GM12878 (cell line): Measurements from ENCODE around the gene P3H2. TPM values are rescaled to one million over a fixed set of nuclear protein-coding genes. Genes with fewer than 3 reads are reported as not detected.

ENCODE experiments used
- ATAC-seq: fragments of 200-7000 bp; cut with Tn5 transposase; 3 replicates; pipeline ENCODE4 v1.9.1; 2020; ENCODE audit warnings: mild to moderate bottlenecking, moderate library complexity
- BruUV-seq: library from RNA; stranded (reverse); fragments of 400-500 nt; replicated peaks from 2 replicates; lab custom pipeline; 2021; lab: Mats Ljungman, UMichigan
- CTCF ChIA-PET: fragments of 300-600 bp; sonication (Branson Sonifier 250); formaldehyde crosslinking; extraction: SDS; loops from one replicate; lab custom pipeline; 2021; ENCODE audit warnings: inconsistent platforms; lab: Yijun Ruan, JAX
- POLR2A ChIA-PET: fragments of 350-600 bp; formaldehyde crosslinking; extraction: SDS; loops from one replicate; lab custom pipeline; 2021; ENCODE audit warnings: inconsistent platforms; lab: Charles Lee
- RAD21 ChIA-PET: fragments of 300-600 bp; sonication (Branson Sonifier 250); formaldehyde crosslinking; loops from one replicate; lab custom pipeline; 2023; ENCODE audit warnings: antibody characterized with exemption; ENCODE audit not compliant: unreplicated experiment; lab: Charles Lee
- SMC1A ChIA-PET: fragments of 300-600 bp; sonication (Branson Sonifier 250); formaldehyde crosslinking; loops from one replicate; lab custom pipeline; 2023; ENCODE audit not compliant: unreplicated experiment, uncharacterized antibody; lab: Charles Lee
- DNase-seq: peaks from one replicate; pipeline ENCODE4 v3.0.0-alpha.2; 2011; ENCODE audit warnings: low read depth, low spot score
- FAIRE-seq: peaks from 3 replicates; lab custom pipeline; 2011; peaks lifted over from hg19 to GRCh38; lab: Jason Lieb, UNC
- H2AFZ ChIP-seq: 2 replicates; pipeline ENCODE4 v1.6.0; 2011; ENCODE audit warnings: low read depth, low read length, control low read depth; ENCODE audit not compliant: control insufficient read depth
- H3K27ac ChIP-seq: 2 replicates; pipeline ENCODE4 v1.5.1; 2011; ENCODE audit warnings: control low read depth; ENCODE audit not compliant: control insufficient read depth, insufficient read depth
- H3K27me3 ChIP-seq, 2 experiments: replicated peaks in 1 of 2; 2 replicates each; pipeline versions ENCODE4 v1.6.0 to v1.6.1; 2011; ENCODE audit warnings: low read length in 1 of 2; ENCODE audit not compliant: control insufficient read depth in 2 of 2, insufficient read depth in 2 of 2
- H3K36me3 ChIP-seq, 2 experiments: 2 replicates each; pipeline ENCODE4 v1.5.1; 2011; ENCODE audit warnings: low read length in 1 of 2; ENCODE audit not compliant: control insufficient read depth in 2 of 2, insufficient read depth in 2 of 2
- H3K4me1 ChIP-seq: 2 replicates; pipeline ENCODE4 v1.6.1; 2011; ENCODE audit warnings: mild to moderate bottlenecking, low read length, moderate library complexity, mixed read lengths; ENCODE audit not compliant: control insufficient read depth, insufficient read depth
- H3K4me2 ChIP-seq: 2 replicates; pipeline ENCODE4 v1.6.0; 2011; ENCODE audit warnings: control low read depth; ENCODE audit not compliant: control insufficient read depth, insufficient read depth
- H3K4me3 ChIP-seq: fragments of 200-600 bp; sonication (generic); 2 replicates; pipeline ENCODE4 v1.5.1; 2016
- H3K79me2 ChIP-seq: 2 replicates; pipeline ENCODE4 v1.6.0; 2011; ENCODE audit warnings: low read length; ENCODE audit not compliant: control insufficient read depth, insufficient read depth
- H3K9ac ChIP-seq: 2 replicates; pipeline ENCODE4 v1.8.0; 2011; ENCODE audit warnings: low read length, control low read depth, mixed read lengths; ENCODE audit not compliant: control insufficient read depth, insufficient read depth
- H3K9me3 ChIP-seq: replicated peaks from 3 replicates; pipeline ENCODE4 v1.5.1; 2011; ENCODE audit warnings: mild to moderate bottlenecking, low read length; ENCODE audit not compliant: control insufficient read depth, insufficient read depth
- H4K20me1 ChIP-seq: 2 replicates; pipeline ENCODE4 v1.6.0; 2011; ENCODE audit not compliant: control insufficient read depth, insufficient read depth
- ATF7 ChIP-seq: fragments of 450-650 bp; IDR thresholded peaks from 2 replicates; pipeline ENCODE4 v1.6.1; 2016; ENCODE audit warnings: low read depth, mild to moderate bottlenecking
- BHLHE40 ChIP-seq, 2 experiments: fragments of 450-650 bp in 1 of 2; IDR thresholded peaks; 2 replicates each; pipeline ENCODE4 v1.6.1; 2011 to 2017; ENCODE audit warnings: low read depth in 2 of 2, borderline replicate concordance in 1 of 2, improper control_type of control experiment in 1 of 2, low read length in 1 of 2, mild to moderate bottlenecking in 1 of 2
- CBX5 ChIP-seq: sonication (generic); IDR thresholded peaks from 2 replicates; pipeline ENCODE4 v1.6.1; 2016; ENCODE audit warnings: low read depth, moderate library complexity, mild to moderate bottlenecking, inconsistent platforms
- CHD1 ChIP-seq: IDR thresholded peaks from 2 replicates; pipeline ENCODE4 v1.6.1; 2012; ENCODE audit warnings: low read depth, low read length, improper control_type of control experiment
- EED ChIP-seq: sonication (generic); IDR thresholded peaks from 2 replicates; pipeline ENCODE4 v1.6.1; 2016; ENCODE audit warnings: antibody characterized with exemption, low read depth
- FOXK2 ChIP-seq: fragments of 450-650 bp; IDR thresholded peaks from 2 replicates; pipeline ENCODE4 v1.6.1; 2017; ENCODE audit warnings: mild to moderate bottlenecking, moderate library complexity
- HCFC1 ChIP-seq: fragments of 150-350 bp; IDR thresholded peaks from 2 replicates; pipeline ENCODE4 v1.6.1; 2014; ENCODE audit warnings: low read length
- IKZF2 ChIP-seq, 2 experiments: fragments of 450-650 bp; IDR thresholded peaks; 2 replicates each; pipeline ENCODE4 v1.6.1; 2017; ENCODE audit warnings: mild to moderate bottlenecking in 2 of 2, moderate library complexity in 2 of 2
- IRF5 ChIP-seq: fragments of 450-650 bp; IDR thresholded peaks from 2 replicates; pipeline ENCODE4 v1.6.1; 2017; ENCODE audit warnings: borderline replicate concordance
- KDM1A ChIP-seq: fragments of 200-600 bp; sonication (generic); IDR thresholded peaks from 2 replicates; pipeline ENCODE4 v1.6.1; 2016; ENCODE audit warnings: borderline replicate concordance
- NFYB ChIP-seq: IDR thresholded peaks from 2 replicates; pipeline ENCODE4 v1.6.1; 2011; ENCODE audit warnings: low read depth, mild to moderate bottlenecking, low read length, improper control_type of control experiment, moderate library complexity; ENCODE audit not compliant: insufficient read depth
- NR2F1 ChIP-seq: fragments of 450-650 bp; conservative IDR thresholded peaks from 2 replicates; pipeline ENCODE4 v1.6.1; 2017; ENCODE audit warnings: mild to moderate bottlenecking
- RCOR1 ChIP-seq: conservative IDR thresholded peaks from 2 replicates; pipeline ENCODE4 v1.6.1; 2012; ENCODE audit warnings: low read depth, low read length, improper control_type of control experiment
- YBX1 ChIP-seq: fragments of 450-650 bp; IDR thresholded peaks from 2 replicates; pipeline ENCODE4 v1.6.1; 2016; ENCODE audit warnings: antibody characterized with exemption
- WGBS: methylation state at CpG from one replicate; pipeline ENCODE4 v1.1.6; 2016; ENCODE audit warnings: low lambda C conversion rate; ENCODE audit not compliant: insufficient replicate concordance, insufficient coverage; ENCODE audit errors: missing lambda C conversion rate; 5-methylcytosine and 5-hydroxymethylcytosine counted together
- in situ Hi-C: fragments of 300-500 bp; cut with MboI; formaldehyde crosslinking; loops from 9 replicates; pipeline ENCODE4 v1.14.3; 2018; ENCODE audit warnings: mixed read lengths
- intact Hi-C: fragments of 100-400 bp; cut with micrococcal nuclease; formaldehyde crosslinking; loops from one replicate; pipeline ENCODE4 v1.14.2; 2022; ENCODE audit not compliant: unreplicated experiment
- polyA plus RNA-seq, 11 experiments: library from polyadenylated mRNA; depleted of rRNA in 4 of 11; unstranded in 6 of 11; stranded (reverse) in 5 of 11; fragments of >200 nt; fragmentation: Nextera tagmentation in 4 of 11; fragmentation: Illumina TruSeq in 1 of 11; extraction: Ambion mirVana in 4 of 11; extraction: Trizol in 1 of 11; gene quantifications; 1 replicate in 1 of 11; 2 replicates in 10 of 11; pipeline versions ENCODE4 v1.2.1 to v1.2.3, GENCODE V29; 2011 to 2016; ENCODE audit warnings: inconsistent platforms in 2 of 11, missing spikeins in 2 of 11, low read depth in 1 of 11
- total RNA-seq, 4 experiments: library from RNA; depleted of rRNA in 3 of 4; stranded (reverse); fragments of >200 nt in 3 of 4; fragmentation: Illumina TruSeq in 1 of 4; extraction: Trizol in 1 of 4; gene quantifications; 2 replicates each; pipeline versions ENCODE4 v1.2.1 to v1.2.3, GENCODE V29; 2013 to 2021
- TF ChIP-seq, protein P1 (sequence below): IDR thresholded peaks from 2 replicates; pipeline ENCODE4 v1.6.1; 2012; ENCODE audit warnings: improper control_type of control experiment, low read depth, low read length; ENCODE audit not compliant: insufficient replicate concordance
- TF ChIP-seq, protein P2 (sequence below): IDR thresholded peaks from 2 replicates; pipeline ENCODE4 v1.6.1; 2012; ENCODE audit warnings: low read depth, low read length, improper control_type of control experiment
- TF ChIP-seq, protein P3 (sequence below): IDR thresholded peaks from 2 replicates; pipeline ENCODE4 v1.6.1; 2011; ENCODE audit warnings: borderline replicate concordance, low read depth, mild to moderate bottlenecking, moderate library complexity, mixed read lengths, low read length; ENCODE audit not compliant: insufficient read depth; ENCODE audit errors: extremely low read length

Gene P3H2
- total and polyA plus RNA-seq, 10 of the 15 experiments (the other 5 are each of a cell fraction or from before 2014, with no cell fraction given), result 27.0 to 97.6 (median 83.2) TPM

- Histone ChIP-seq H3K27ac (no peak overlapping the region), H3K27me3 (no peaks in the 10 kb centered on the region), H2AFZ (no peak overlapping the region), H3K9me3 (no peaks in the 10 kb centered on the region), H3K9ac (no peak overlapping the region), H3K79me2 (no peaks in the 10 kb centered on the region), H3K4me3 (no peak overlapping the region), H3K4me1 (no peaks in the 10 kb centered on the region), H3K4me2 (no peak overlapping the region), H4K20me1 (no peaks in the 10 kb centered on the region), H3K36me3 (no peaks in the 10 kb centered on the region)
- intact Hi-C loops, result loop anchor here (10.0 kb wide), 1 partner anchor 376 kb away; no protein-coding TSS in a partner anchor
- FAIRE-seq (no peak), DNase-seq (no peak), ATAC-seq (no peak)
- ChIA-PET POLR2A (no interaction called here), CTCF (interaction anchor here (0.6 to 4.9 kb wide), 10 partner anchors 9 to 672 kb away, joined by 3 to 32 read pairs (median 4); no protein-coding TSS in a partner anchor), RAD21 (interaction anchor here (0.8 to 1.2 kb wide), 3 partner anchors 429 to 670 kb away, joined by 3 to 6 read pairs (median 3); no protein-coding TSS in a partner anchor), SMC1A (interaction anchor here (0.9 to 2.7 kb wide), 6 partner anchors 9 to 668 kb away, joined by 3 to 10 read pairs (median 4); no protein-coding TSS in a partner anchor)
- in situ Hi-C loops, result no loop called here
- WGBS, result 68% methylated on average over 5 of the region's 5 CpGs
- BruUV-seq, result no TSS peak
- no peak for TF ChIP-seq BHLHE40 (IDR thresholded peaks at IDR 0.05; ENCODE audit: borderline replicate concordance in 1 of 2, low read depth in 2 of 2, low read length in 1 of 2)
- TF ChIP-seq CHD1, result no peak
- no peak for TF ChIP-seq NFYB
- no peak for TF ChIP-seq IRF5
- no peak for TF ChIP-seq EED
- TF ChIP-seq CBX5, result no peak
- TF ChIP-seq, protein P1, sequence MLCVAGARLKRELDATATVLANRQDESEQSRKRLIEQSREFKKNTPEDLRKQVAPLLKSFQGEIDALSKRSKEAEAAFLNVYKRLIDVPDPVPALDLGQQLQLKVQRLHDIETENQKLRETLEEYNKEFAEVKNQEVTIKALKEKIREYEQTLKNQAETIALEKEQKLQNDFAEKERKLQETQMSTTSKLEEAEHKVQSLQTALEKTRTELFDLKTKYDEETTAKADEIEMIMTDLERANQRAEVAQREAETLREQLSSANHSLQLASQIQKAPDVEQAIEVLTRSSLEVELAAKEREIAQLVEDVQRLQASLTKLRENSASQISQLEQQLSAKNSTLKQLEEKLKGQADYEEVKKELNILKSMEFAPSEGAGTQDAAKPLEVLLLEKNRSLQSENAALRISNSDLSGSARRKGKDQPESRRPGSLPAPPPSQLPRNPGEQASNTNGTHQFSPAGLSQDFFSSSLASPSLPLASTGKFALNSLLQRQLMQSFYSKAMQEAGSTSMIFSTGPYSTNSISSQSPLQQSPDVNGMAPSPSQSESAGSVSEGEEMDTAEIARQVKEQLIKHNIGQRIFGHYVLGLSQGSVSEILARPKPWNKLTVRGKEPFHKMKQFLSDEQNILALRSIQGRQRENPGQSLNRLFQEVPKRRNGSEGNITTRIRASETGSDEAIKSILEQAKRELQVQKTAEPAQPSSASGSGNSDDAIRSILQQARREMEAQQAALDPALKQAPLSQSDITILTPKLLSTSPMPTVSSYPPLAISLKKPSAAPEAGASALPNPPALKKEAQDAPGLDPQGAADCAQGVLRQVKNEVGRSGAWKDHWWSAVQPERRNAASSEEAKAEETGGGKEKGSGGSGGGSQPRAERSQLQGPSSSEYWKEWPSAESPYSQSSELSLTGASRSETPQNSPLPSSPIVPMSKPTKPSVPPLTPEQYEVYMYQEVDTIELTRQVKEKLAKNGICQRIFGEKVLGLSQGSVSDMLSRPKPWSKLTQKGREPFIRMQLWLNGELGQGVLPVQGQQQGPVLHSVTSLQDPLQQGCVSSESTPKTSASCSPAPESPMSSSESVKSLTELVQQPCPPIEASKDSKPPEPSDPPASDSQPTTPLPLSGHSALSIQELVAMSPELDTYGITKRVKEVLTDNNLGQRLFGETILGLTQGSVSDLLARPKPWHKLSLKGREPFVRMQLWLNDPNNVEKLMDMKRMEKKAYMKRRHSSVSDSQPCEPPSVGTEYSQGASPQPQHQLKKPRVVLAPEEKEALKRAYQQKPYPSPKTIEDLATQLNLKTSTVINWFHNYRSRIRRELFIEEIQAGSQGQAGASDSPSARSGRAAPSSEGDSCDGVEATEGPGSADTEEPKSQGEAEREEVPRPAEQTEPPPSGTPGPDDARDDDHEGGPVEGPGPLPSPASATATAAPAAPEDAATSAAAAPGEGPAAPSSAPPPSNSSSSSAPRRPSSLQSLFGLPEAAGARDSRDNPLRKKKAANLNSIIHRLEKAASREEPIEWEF, result no peak
- TF ChIP-seq, protein P2, sequence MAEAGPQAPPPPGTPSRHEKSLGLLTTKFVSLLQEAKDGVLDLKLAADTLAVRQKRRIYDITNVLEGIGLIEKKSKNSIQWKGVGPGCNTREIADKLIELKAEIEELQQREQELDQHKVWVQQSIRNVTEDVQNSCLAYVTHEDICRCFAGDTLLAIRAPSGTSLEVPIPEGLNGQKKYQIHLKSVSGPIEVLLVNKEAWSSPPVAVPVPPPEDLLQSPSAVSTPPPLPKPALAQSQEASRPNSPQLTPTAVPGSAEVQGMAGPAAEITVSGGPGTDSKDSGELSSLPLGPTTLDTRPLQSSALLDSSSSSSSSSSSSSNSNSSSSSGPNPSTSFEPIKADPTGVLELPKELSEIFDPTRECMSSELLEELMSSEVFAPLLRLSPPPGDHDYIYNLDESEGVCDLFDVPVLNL, result no peak
- TF ChIP-seq HCFC1, result no peak
- no peak for TF ChIP-seq KDM1A
- no peak for TF ChIP-seq FOXK2
- no peak for TF ChIP-seq IKZF2 (IDR thresholded peaks at IDR 0.05)
- no peak for TF ChIP-seq NR2F1
- TF ChIP-seq ATF7, result no peak
- no peak for TF ChIP-seq RCOR1
- no peak for TF ChIP-seq YBX1
- TF ChIP-seq, protein P3, sequence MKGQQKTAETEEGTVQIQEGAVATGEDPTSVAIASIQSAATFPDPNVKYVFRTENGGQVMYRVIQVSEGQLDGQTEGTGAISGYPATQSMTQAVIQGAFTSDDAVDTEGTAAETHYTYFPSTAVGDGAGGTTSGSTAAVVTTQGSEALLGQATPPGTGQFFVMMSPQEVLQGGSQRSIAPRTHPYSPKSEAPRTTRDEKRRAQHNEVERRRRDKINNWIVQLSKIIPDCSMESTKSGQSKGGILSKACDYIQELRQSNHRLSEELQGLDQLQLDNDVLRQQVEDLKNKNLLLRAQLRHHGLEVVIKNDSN, result no peak
Measured at GRCh38 chr3:189941125-189941524, 179.6 kb downstream of the P3H2 start.
